H1 (cell line): ENCODE results near the gene SLC66A3. TPM values are rescaled to one million over a fixed set of nuclear protein-coding genes. Genes with fewer than 3 reads are reported as not detected.

Source experiments
- BRCA1 ChIP-seq: IDR thresholded peaks from 2 replicates; pipeline ENCODE4 v1.6.1; 2012; ENCODE audit warnings: low read depth, low read length, improper control_type of control experiment
- GTF2F1 ChIP-seq: IDR thresholded peaks from 2 replicates; pipeline ENCODE4 v1.6.1; 2012; ENCODE audit warnings: low read depth, low read length, improper control_type of control experiment, borderline replicate concordance
- MAFK ChIP-seq: IDR thresholded peaks from 2 replicates; pipeline ENCODE4 v1.6.1; 2012; ENCODE audit warnings: low read depth, mild to moderate bottlenecking, improper control_type of control experiment, low read length
- RNF2 ChIP-seq: fragments of 200-900, 300-1000 bp; sonication (generic); IDR thresholded peaks from 2 replicates; pipeline ENCODE4 v1.7.1; 2016; ENCODE audit warnings: borderline replicate concordance, low read depth, mild to moderate bottlenecking, antibody characterized with exemption, low read length; ENCODE audit not compliant: poor library complexity, severe bottlenecking; ENCODE audit errors: missing control alignments
- SIX5 ChIP-seq: IDR thresholded peaks from 2 replicates; pipeline ENCODE4 v1.6.1; 2011; ENCODE audit warnings: mild to moderate bottlenecking, low read depth, low read length
- SP1 ChIP-seq: IDR thresholded peaks from 2 replicates; pipeline ENCODE4 v1.6.1; 2011; ENCODE audit warnings: low read depth, low read length
- SP4 ChIP-seq: IDR thresholded peaks from 2 replicates; pipeline ENCODE4 v1.6.1; 2012; ENCODE audit warnings: low read length, inconsistent platforms
- polyA plus RNA-seq, 7 experiments: library from polyadenylated mRNA; depleted of rRNA in 3 of 7; stranded (reverse) in 5 of 7; unstranded in 2 of 7; fragments of >200 nt in 5 of 7; fragments of 200-250 nt in 2 of 7; gene quantifications; 1 replicate in 5 of 7; 2 replicates in 1 of 7; 4 replicates in 1 of 7; pipeline versions ENCODE4 v1.2.1 to v1.2.3, GENCODE V29; 2011 to 2013; ENCODE audit warnings: missing spikeins in 2 of 7, mixed read lengths in 2 of 7
- total RNA-seq: library from RNA; stranded (reverse); fragmentation: NEBNext Ultra II Directional; extraction: Animal tissue kit (Norgen Biotek cat#: 25700); gene quantifications from 2 replicates; pipeline ENCODE4 v1.2.1, GENCODE V29; 2021
- TF ChIP-seq, protein P1 (sequence below): IDR thresholded peaks from 2 replicates; pipeline ENCODE4 v1.6.1; 2012; ENCODE audit warnings: inconsistent platforms

The SLC66A3 gene
- total and polyA plus RNA-seq, 2 of the 8 experiments (the other 6 are each of a cell fraction or from before 2014, with no cell fraction given) = 8.7 to 27.8 TPM

- TF ChIP-seq RNF2 (no peak), SP4 (no peak), SIX5 (no peak), MAFK (no peak), SP1 (no peak), BRCA1 (no peak), GTF2F1 (no peak)
- TF ChIP-seq, protein P1, sequence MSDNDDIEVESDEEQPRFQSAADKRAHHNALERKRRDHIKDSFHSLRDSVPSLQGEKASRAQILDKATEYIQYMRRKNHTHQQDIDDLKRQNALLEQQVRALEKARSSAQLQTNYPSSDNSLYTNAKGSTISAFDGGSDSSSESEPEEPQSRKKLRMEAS = no peak
Observed at GRCh38 chr2:11213975-11214374, 58.7 kb downstream of the SLC66A3 start (continued).
